GM21367 (cell line): ENCODE data around the gene SRCIN1.
"Not testable (repeated sequence)": the region's sequence is repeated elsewhere in the genome, so short reads cannot be mapped to it uniquely, and the experiment has no call there.

ENCODE experiments used
- ATAC-seq: cut with Tn5 transposase; IDR thresholded peaks from one replicate; pipeline ENCODE4 v1.9.1; 2021; ENCODE audit not compliant: unreplicated experiment

SRCIN1 gene

GRCh38 chr17:38605841-38606645, at the start of gene SRCIN1:
Gene SRCIN1 (minus strand): TSS chr17:38605952. CDS start chr17:38605705, 247 bp downstream.
- ATAC-seq: no peak

GRCh38 chr17:38654411-38655398, 49.0 kb upstream of the SRCIN1 start:
- ATAC-seq: no peak

GRCh38 chr17:38653679-38654078, 47.9 kb upstream of the SRCIN1 start:
- ATAC-seq: no peak

- no peak for ATAC-seq
These were observed 47.5 kb upstream of the SRCIN1 start for GRCh38 chr17:38653230-38653629.

GRCh38 chr17:38650653-38651173, 45.0 kb upstream of the SRCIN1 start:
- not testable (repeated sequence) for ATAC-seq

- no peak for ATAC-seq
These were observed 32.2 kb upstream of the SRCIN1 start for GRCh38 chr17:38637951-38638350.

GRCh38 chr17:38636054-38636453, 30.3 kb upstream of the SRCIN1 start:
- no peak for ATAC-seq

GRCh38 chr17:38632334-38632733, 26.6 kb upstream of the SRCIN1 start:
- no peak for ATAC-seq

- no peak for ATAC-seq
These were observed 22.7 kb upstream of the SRCIN1 start for GRCh38 chr17:38628441-38628840.

- ATAC-seq: no peak
These were observed 22.2 kb upstream of the SRCIN1 start for GRCh38 chr17:38627957-38628356.

GRCh38 chr17:38626606-38627226, 21.0 kb upstream of the SRCIN1 start:
- not testable (repeated sequence) for ATAC-seq

- ATAC-seq: no peak
These were observed 19.7 kb upstream of the SRCIN1 start for GRCh38 chr17:38625482-38625881.

- not testable (repeated sequence) for ATAC-seq
These were observed 19.1 kb upstream of the SRCIN1 start for GRCh38 chr17:38624782-38625355.

- no peak for ATAC-seq
These were observed 15.8 kb upstream of the SRCIN1 start for GRCh38 chr17:38621538-38621937.

GRCh38 chr17:38620551-38621277, 15.0 kb upstream of the SRCIN1 start:
- ATAC-seq: no peak

GRCh38 chr17:38619937-38620550, 14.3 kb upstream of the SRCIN1 start:
- ATAC-seq: no peak

- no peak for ATAC-seq
These were observed 13.7 kb upstream of the SRCIN1 start for GRCh38 chr17:38619451-38619795.

GRCh38 chr17:38617967-38618760, 12.4 kb upstream of the SRCIN1 start:
- no peak for ATAC-seq
